ENCODE measurements around the gene GAPVD1.
"Not testable (repeated sequence)": the region's sequence is repeated elsewhere in the genome, so short reads cannot be mapped to it uniquely, and the experiment has no call there.

- TF ChIP-seq EZH2 (IDR thresholded peaks at IDR 0.05; ENCODE audit: low read length, unreplicated experiment); EZH2phosphoT487 (IDR thresholded peaks at IDR 0.05; ENCODE audit: borderline replicate concordance, low read length): not testable (repeated sequence)
- TF ChIP-seq, protein P1, sequence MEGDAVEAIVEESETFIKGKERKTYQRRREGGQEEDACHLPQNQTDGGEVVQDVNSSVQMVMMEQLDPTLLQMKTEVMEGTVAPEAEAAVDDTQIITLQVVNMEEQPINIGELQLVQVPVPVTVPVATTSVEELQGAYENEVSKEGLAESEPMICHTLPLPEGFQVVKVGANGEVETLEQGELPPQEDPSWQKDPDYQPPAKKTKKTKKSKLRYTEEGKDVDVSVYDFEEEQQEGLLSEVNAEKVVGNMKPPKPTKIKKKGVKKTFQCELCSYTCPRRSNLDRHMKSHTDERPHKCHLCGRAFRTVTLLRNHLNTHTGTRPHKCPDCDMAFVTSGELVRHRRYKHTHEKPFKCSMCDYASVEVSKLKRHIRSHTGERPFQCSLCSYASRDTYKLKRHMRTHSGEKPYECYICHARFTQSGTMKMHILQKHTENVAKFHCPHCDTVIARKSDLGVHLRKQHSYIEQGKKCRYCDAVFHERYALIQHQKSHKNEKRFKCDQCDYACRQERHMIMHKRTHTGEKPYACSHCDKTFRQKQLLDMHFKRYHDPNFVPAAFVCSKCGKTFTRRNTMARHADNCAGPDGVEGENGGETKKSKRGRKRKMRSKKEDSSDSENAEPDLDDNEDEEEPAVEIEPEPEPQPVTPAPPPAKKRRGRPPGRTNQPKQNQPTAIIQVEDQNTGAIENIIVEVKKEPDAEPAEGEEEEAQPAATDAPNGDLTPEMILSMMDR (conservative IDR thresholded peaks at IDR 0.05; ENCODE audit: low read depth, low read length): not testable (repeated sequence)
Observed at GRCh38 chr9:125236520-125237159, 25.0 kb upstream of the GAPVD1 start.

All from PC-3 (cell line).